GM12892 (cell line): ENCODE results near the gene SLC25A22.

Experiments used
- DNase-seq: peaks from one replicate; pipeline ENCODE4 v3.0.0; 2011; ENCODE audit not compliant: insufficient read length
- FAIRE-seq: peaks from 2 replicates; lab custom pipeline; 2011; peaks lifted over from hg19 to GRCh38; lab: Jason Lieb, UNC
- POLR2A ChIP-seq: IDR thresholded peaks from 2 replicates; pipeline ENCODE4 v1.6.1; 2011; ENCODE audit warnings: low read depth, low read length, control low read depth
- POLR2AphosphoS5 ChIP-seq: IDR thresholded peaks from 2 replicates; pipeline ENCODE4 v1.6.1; 2011; ENCODE audit warnings: low read depth, low read length, control low read depth
- TAF1 ChIP-seq: IDR thresholded peaks from 2 replicates; pipeline ENCODE4 v1.6.1; 2011; ENCODE audit warnings: low read depth, mild to moderate bottlenecking, control low read depth, low read length, borderline replicate concordance

Gene SLC25A22

GRCh38 chr11:809287-810039 is 11.4 kb upstream of the SLC25A22 start, which contains the start of gene RPLP2:
Gene RPLP2 (plus strand): TSS chr11:809967. CDS start chr11:810235, 268 bp downstream.
- FAIRE-seq (peak; percentile 100), DNase-seq (peak; percentile 99)
- TF ChIP-seq POLR2A (peak; percentile 94), POLR2AphosphoS5 (peak; percentile 98), TAF1 (peak; percentile 97)

- FAIRE-seq, result peak; percentile 60
- TF ChIP-seq TAF1, result no peak
- TF ChIP-seq POLR2A, result no peak
- no peak for DNase-seq
These were observed 10.6 kb upstream of the SLC25A22 start for GRCh38 chr11:808427-809286.

- no peak for FAIRE-seq
These were observed 6.5 kb upstream of the SLC25A22 start for GRCh38 chr11:804599-804964.

GRCh38 chr11:803770-804598 is 5.9 kb upstream of the SLC25A22 start:
- DNase-seq, result no peak
- peak; percentile 76 for FAIRE-seq
- TF ChIP-seq POLR2A (no peak), POLR2AphosphoS5 (no peak), TAF1 (no peak)

More at GRCh38 chr11:804599-804964, 6.5 kb upstream of the SLC25A22 start:
- DNase-seq, result no peak
- TF ChIP-seq TAF1 (no peak), POLR2AphosphoS5 (no peak), POLR2A (no peak)

- no peak for FAIRE-seq
- no peak for DNase-seq
- TF ChIP-seq TAF1, result no peak
- TF ChIP-seq POLR2AphosphoS5, result no peak
- no peak for TF ChIP-seq POLR2A
These were observed 5.3 kb upstream of the SLC25A22 start for GRCh38 chr11:803467-803742.

GRCh38 chr11:802693-803466 is 4.8 kb upstream of the SLC25A22 start:
- FAIRE-seq (no peak), DNase-seq (no peak)
- TF ChIP-seq POLR2AphosphoS5, result no peak
- no peak for TF ChIP-seq POLR2A
- no peak for TF ChIP-seq TAF1

- DNase-seq, result no peak
- TF ChIP-seq POLR2A (no peak), TAF1 (no peak), POLR2AphosphoS5 (no peak)
- no peak for FAIRE-seq
These were observed 4.0 kb upstream of the SLC25A22 start for GRCh38 chr11:802018-802617.

- DNase-seq, result no peak
- TF ChIP-seq POLR2AphosphoS5, result no peak
- no peak for TF ChIP-seq TAF1
- TF ChIP-seq POLR2A, result no peak
- FAIRE-seq, result no peak
These were observed 3.2 kb upstream of the SLC25A22 start for GRCh38 chr11:801097-801780.

GRCh38 chr11:800473-800872 is 2.4 kb upstream of the SLC25A22 start:
- no peak for FAIRE-seq
- no peak for TF ChIP-seq POLR2A
- no peak for TF ChIP-seq POLR2AphosphoS5
- TF ChIP-seq TAF1, result no peak
- no peak for DNase-seq

- TF ChIP-seq POLR2A (no peak), TAF1 (no peak), POLR2AphosphoS5 (no peak)
- no peak for DNase-seq
- FAIRE-seq, result no peak
These were observed 1.7 kb upstream of the SLC25A22 start for GRCh38 chr11:799641-800316.
